Activated naive CD8-positive, alpha-beta T cell treated with anti-CD3 and anti-CD28 coated beads, Interleukin-2, amount 50 U/mL, for 24 hours (primary cell): ENCODE results near the gene ANXA2.

Experiments
- ATAC-seq: fragments of 150-1000 bp; cut with Tn5 transposase; one replicate; pipeline ENCODE4 v1.10.0; 2021
- DNase-seq: peaks from one replicate; pipeline ENCODE4 v3.0.0; 2021
- H3K27ac Mint-ChIP-seq: one replicate; pipeline ENCODE4 v1.8.0; 2021; ENCODE audit warnings: mild to moderate bottlenecking, mixed read lengths
- H3K27me3 Mint-ChIP-seq: one replicate; pipeline ENCODE4 v1.8.0; 2021; ENCODE audit warnings: mixed read lengths
- H3K36me3 Mint-ChIP-seq: one replicate; pipeline ENCODE4 v1.8.0; 2021; ENCODE audit warnings: low read depth, mixed read lengths
- H3K4me1 Mint-ChIP-seq: one replicate; pipeline ENCODE4 v1.8.0; 2021; ENCODE audit warnings: mixed read lengths
- H3K4me3 Mint-ChIP-seq: one replicate; pipeline ENCODE4 v1.8.0; 2021; ENCODE audit warnings: mild to moderate bottlenecking, moderate library complexity, mixed read lengths
- H3K9me3 Mint-ChIP-seq: one replicate; pipeline ENCODE4 v1.8.0; 2021; ENCODE audit warnings: mixed read lengths

The ANXA2 gene

DNA sequence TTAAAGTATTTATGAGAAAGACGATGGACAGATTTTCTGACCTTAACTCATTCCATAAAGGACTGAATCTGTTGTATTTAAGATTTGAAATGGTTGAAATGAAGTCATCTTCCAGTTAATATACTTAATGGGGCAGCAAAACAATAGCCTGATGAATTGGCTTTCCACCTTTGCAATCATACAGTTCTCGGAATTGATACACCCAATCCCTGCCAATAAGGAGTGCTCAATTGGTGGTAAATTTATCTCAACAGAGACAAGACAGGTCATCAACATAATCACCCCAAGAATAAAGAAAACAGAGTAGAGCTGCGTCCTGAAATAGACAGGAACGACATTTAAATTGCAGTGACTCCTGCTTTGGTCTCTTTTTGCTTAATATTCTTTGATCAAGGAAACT is 11.2 kb downstream of the ANXA2 start:
- Mint-ChIP-seq H3K27ac (no peak overlapping the region), H3K4me3 (no peak overlapping the region), H3K36me3 (peaks cover 19% of the 10 kb centered on the region), H3K4me1 (peaks cover 37% of the 10 kb centered on the region), H3K9me3 (no peaks in the 10 kb centered on the region), H3K27me3 (no peaks in the 10 kb centered on the region)
- DNase-seq: no peak
- ATAC-seq: no peak

GRCh38 chr15:60385620-60386552 is 11.9 kb downstream of the ANXA2 start:
- no peak for ATAC-seq
- H3K9me3 Mint-ChIP-seq: no peaks in the 10 kb centered on the region
- H3K36me3 Mint-ChIP-seq: peaks cover 24% of the 10 kb centered on the region
- no peak overlapping the region for H3K27ac Mint-ChIP-seq
- no peaks in the 10 kb centered on the region for H3K27me3 Mint-ChIP-seq
- no peak for DNase-seq
- H3K4me1 Mint-ChIP-seq: peaks cover 29% of the 10 kb centered on the region
- H3K4me3 Mint-ChIP-seq: no peak overlapping the region

GRCh38 chr15:60384526-60385126 is 13.2 kb downstream of the ANXA2 start:
- Mint-ChIP-seq H3K4me1 (peaks cover 19% of the 10 kb centered on the region), H3K4me3 (no peak overlapping the region), H3K9me3 (no peaks in the 10 kb centered on the region), H3K27me3 (no peaks in the 10 kb centered on the region), H3K36me3 (peaks cover 34% of the 10 kb centered on the region), H3K27ac (no peak overlapping the region)
- no peak for ATAC-seq
- no peak for DNase-seq

DNA sequence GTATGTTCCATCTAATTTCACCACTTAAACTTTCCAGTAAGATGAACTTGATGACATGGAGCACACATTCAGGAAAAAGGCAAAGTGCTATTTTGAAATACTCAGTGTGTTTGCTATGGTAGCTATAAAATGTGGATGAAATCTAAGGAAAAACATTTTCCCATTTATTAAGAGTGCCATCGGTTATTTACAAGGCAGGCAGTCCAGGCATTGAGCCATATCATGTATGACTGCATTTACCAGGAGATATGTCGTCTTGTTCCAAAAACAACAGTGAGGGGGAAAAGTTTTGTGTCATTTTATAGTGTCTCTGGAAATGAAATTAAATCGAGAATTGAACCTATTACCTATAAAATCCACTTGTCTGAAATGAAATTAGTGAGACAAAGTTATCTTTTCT is 13.7 kb downstream of the ANXA2 start:
- Mint-ChIP-seq H3K9me3 (no peaks in the 10 kb centered on the region), H3K27ac (no peak overlapping the region), H3K4me1 (peaks cover 13% of the 10 kb centered on the region), H3K4me3 (no peak overlapping the region), H3K27me3 (no peaks in the 10 kb centered on the region), H3K36me3 (peaks cover 35% of the 10 kb centered on the region)
- DNase-seq: no peak
- no peak for ATAC-seq

- H3K36me3 Mint-ChIP-seq: peaks cover 35% of the 10 kb centered on the region
- DNase-seq: no peak
- no peak overlapping the region for H3K4me3 Mint-ChIP-seq
- H3K27me3 Mint-ChIP-seq: no peaks in the 10 kb centered on the region
- peaks cover 6% of the 10 kb centered on the region for H3K4me1 Mint-ChIP-seq
- no peak overlapping the region for H3K27ac Mint-ChIP-seq
- no peaks in the 10 kb centered on the region for H3K9me3 Mint-ChIP-seq
- no peak for ATAC-seq
These were observed 14.8 kb downstream of the ANXA2 start for GRCh38 chr15:60382773-60383674.

- H3K9me3 Mint-ChIP-seq: no peaks in the 10 kb centered on the region
- H3K36me3 Mint-ChIP-seq: peaks cover 39% of the 10 kb centered on the region
- no peaks in the 10 kb centered on the region for H3K4me1 Mint-ChIP-seq
- DNase-seq (no peak), ATAC-seq (no peak)
- H3K27me3 Mint-ChIP-seq: no peaks in the 10 kb centered on the region
- no peak overlapping the region for H3K4me3 Mint-ChIP-seq
- H3K27ac Mint-ChIP-seq: no peak overlapping the region
These were observed 16.5 kb downstream of the ANXA2 start for GRCh38 chr15:60381148-60381788.

DNA sequence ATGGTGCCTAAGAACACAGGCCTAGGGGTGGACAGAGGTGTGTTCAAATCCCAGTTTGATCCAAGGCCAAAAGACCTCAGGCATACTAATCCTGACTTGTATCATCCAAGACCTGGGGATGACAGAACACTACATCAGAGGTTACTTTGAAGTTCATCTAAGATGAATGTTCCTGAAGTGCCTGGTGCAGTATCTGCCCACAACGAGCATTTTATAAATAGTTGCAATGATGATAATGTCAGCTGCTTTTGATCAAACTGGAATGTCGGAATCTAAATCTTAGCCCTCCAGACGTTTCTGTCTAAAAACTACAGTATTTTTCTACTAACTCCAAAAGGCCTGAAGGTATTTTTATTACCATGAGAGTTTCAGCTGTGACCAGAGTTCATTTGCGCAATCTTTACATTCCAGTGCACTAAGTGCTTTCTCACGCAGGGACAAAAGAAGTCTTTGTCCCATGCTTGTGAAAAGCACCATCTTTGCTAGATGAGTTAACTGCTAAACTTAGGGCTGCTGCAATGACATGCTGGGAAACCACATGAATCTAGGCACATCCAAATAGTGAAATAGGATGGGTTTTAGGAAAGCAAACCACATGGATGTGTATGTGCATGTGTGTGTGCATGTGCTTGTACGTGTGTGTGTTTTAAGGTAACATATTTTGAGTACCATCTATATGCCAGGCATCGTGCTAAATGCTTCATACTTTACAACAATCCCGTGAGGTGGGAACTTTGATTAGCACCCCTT is 18.1 kb downstream of the ANXA2 start:
- Mint-ChIP-seq H3K36me3 (peaks cover 32% of the 10 kb centered on the region), H3K4me1 (no peaks in the 10 kb centered on the region), H3K27ac (no peak overlapping the region), H3K9me3 (no peaks in the 10 kb centered on the region), H3K4me3 (no peak overlapping the region), H3K27me3 (no peaks in the 10 kb centered on the region)
- ATAC-seq: no peak
- DNase-seq: no peak

GRCh38 chr15:60379185-60379524 is 18.6 kb downstream of the ANXA2 start:
- no peak for ATAC-seq

DNA sequence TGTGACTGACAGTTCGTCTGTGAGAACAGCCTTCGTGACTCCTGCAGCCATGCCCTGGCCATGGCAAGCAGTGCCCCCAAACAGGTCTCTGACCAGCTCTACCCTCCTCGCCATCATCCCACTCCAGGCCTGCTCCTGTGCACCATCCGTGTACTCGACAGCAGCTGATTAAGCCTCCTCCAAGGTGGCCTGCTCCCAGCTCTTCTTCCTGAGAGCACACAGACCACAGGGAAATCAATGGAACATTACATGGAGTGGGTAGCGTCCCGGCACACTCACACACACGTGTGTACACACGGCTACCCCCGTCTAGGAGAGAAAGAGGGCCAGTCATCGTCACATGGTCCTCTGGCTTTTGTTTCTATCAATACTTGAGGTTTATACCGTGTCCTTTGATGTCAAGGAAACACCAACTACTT is 21.1 kb downstream of the ANXA2 start:
- no peaks in the 10 kb centered on the region for H3K27me3 Mint-ChIP-seq
- no peak for ATAC-seq
- peaks cover 30% of the 10 kb centered on the region for H3K36me3 Mint-ChIP-seq
- H3K4me3 Mint-ChIP-seq: no peak overlapping the region
- no peak for DNase-seq
- no peaks in the 10 kb centered on the region for H3K9me3 Mint-ChIP-seq
- H3K27ac Mint-ChIP-seq: no peak overlapping the region
- H3K4me1 Mint-ChIP-seq: peaks cover 4% of the 10 kb centered on the region

More at GRCh38 chr15:60379185-60379524, 18.6 kb downstream of the ANXA2 start:
- DNase-seq: no peak
- Mint-ChIP-seq H3K4me1 (no peaks in the 10 kb centered on the region), H3K9me3 (no peaks in the 10 kb centered on the region), H3K27me3 (no peaks in the 10 kb centered on the region), H3K27ac (no peak overlapping the region), H3K4me3 (no peak overlapping the region), H3K36me3 (peaks cover 29% of the 10 kb centered on the region)

DNA sequence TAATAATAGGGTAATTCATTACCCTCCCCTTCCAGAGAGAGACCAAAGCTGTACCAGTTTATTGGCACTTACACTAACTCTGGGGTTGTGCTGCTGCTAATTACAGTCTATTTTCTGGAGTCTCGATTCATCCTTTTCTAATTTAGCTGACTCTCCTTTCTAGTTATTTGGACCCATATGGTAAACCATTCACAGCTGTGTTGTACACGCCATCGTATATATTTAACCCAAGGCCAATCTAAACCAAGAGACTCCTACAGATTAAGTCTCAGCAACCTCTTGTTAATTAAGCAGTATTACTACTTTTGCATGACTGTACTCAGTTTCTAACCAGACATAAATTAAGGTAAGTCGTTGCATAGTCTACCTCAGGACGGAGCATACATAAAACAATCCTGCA is 22.5 kb downstream of the ANXA2 start:
- Mint-ChIP-seq H3K4me1 (peaks cover 18% of the 10 kb centered on the region), H3K36me3 (peaks cover 31% of the 10 kb centered on the region), H3K9me3 (no peaks in the 10 kb centered on the region), H3K4me3 (no peak overlapping the region), H3K27ac (no peak overlapping the region), H3K27me3 (no peaks in the 10 kb centered on the region)
- DNase-seq (no peak), ATAC-seq (no peak)

DNA sequence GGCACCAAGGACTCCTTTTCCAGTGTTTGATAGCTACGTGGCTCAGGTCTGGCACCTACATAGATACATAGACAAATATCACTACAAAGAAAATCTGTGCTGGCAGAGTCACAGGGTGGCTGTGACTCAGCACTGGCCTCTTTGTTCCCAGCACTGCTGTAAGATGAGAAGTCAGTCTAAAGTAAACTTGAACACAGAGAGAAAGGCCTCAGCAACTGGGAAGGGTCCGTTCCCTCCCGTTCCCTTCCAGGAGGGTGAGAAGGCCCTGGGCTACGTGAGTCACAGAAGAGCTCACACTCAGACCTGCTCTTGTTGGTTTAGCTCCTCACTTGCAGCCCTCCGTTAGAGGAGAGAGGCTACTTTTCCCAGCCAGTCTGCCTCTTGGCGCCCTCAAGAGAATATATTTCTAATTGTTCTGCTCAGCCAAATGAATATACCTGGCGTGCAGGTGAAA is 23.1 kb downstream of the ANXA2 start:
- Mint-ChIP-seq H3K36me3 (peaks cover 27% of the 10 kb centered on the region), H3K4me1 (peaks cover 20% of the 10 kb centered on the region), H3K27me3 (no peaks in the 10 kb centered on the region), H3K4me3 (no peak overlapping the region), H3K9me3 (no peaks in the 10 kb centered on the region), H3K27ac (no peak overlapping the region)
- DNase-seq: no peak
- no peak for ATAC-seq

- Mint-ChIP-seq H3K27ac (no peak overlapping the region), H3K4me3 (no peak overlapping the region), H3K36me3 (peaks cover 24% of the 10 kb centered on the region), H3K27me3 (no peaks in the 10 kb centered on the region), H3K9me3 (no peaks in the 10 kb centered on the region), H3K4me1 (peaks cover 20% of the 10 kb centered on the region)
- ATAC-seq (no peak), DNase-seq (no peak)
These were observed 23.6 kb downstream of the ANXA2 start for GRCh38 chr15:60374209-60374608.

- H3K36me3 Mint-ChIP-seq: peaks cover 23% of the 10 kb centered on the region
- ATAC-seq: no peak
- no peaks in the 10 kb centered on the region for H3K9me3 Mint-ChIP-seq
- DNase-seq: no peak
- no peak overlapping the region for H3K27ac Mint-ChIP-seq
- no peak overlapping the region for H3K4me3 Mint-ChIP-seq
- peaks cover 20% of the 10 kb centered on the region for H3K4me1 Mint-ChIP-seq
- no peaks in the 10 kb centered on the region for H3K27me3 Mint-ChIP-seq
These were observed 24.0 kb downstream of the ANXA2 start for GRCh38 chr15:60373745-60374144.

GRCh38 chr15:60373327-60373726 is 24.5 kb downstream of the ANXA2 start:
- no peak for ATAC-seq
- no peaks in the 10 kb centered on the region for H3K9me3 Mint-ChIP-seq
- H3K27ac Mint-ChIP-seq: peak overlapping the region; percentile 36
- H3K4me1 Mint-ChIP-seq: peaks cover 20% of the 10 kb centered on the region
- H3K36me3 Mint-ChIP-seq: peaks cover 23% of the 10 kb centered on the region
- DNase-seq: no peak
- no peak overlapping the region for H3K4me3 Mint-ChIP-seq
- H3K27me3 Mint-ChIP-seq: no peaks in the 10 kb centered on the region
